DND-41 (cell line): ENCODE measurements around the gene GALNT12.

Experiments used
- EZH2 ChIP-seq: IDR thresholded peaks from 3 replicates; pipeline ENCODE4 v1.6.1; 2012; ENCODE audit warnings: borderline replicate concordance, low read depth, mild to moderate bottlenecking, moderate library complexity, low read length, inconsistent platforms; ENCODE audit not compliant: severe bottlenecking
- TF ChIP-seq, protein P1 (sequence below): IDR thresholded peaks from 2 replicates; pipeline ENCODE4 v1.5.1; 2012; ENCODE audit warnings: borderline replicate concordance, low read length, moderate library complexity, mild to moderate bottlenecking; ENCODE audit not compliant: poor library complexity, severe bottlenecking; ENCODE audit errors: extremely low read depth

DNA sequence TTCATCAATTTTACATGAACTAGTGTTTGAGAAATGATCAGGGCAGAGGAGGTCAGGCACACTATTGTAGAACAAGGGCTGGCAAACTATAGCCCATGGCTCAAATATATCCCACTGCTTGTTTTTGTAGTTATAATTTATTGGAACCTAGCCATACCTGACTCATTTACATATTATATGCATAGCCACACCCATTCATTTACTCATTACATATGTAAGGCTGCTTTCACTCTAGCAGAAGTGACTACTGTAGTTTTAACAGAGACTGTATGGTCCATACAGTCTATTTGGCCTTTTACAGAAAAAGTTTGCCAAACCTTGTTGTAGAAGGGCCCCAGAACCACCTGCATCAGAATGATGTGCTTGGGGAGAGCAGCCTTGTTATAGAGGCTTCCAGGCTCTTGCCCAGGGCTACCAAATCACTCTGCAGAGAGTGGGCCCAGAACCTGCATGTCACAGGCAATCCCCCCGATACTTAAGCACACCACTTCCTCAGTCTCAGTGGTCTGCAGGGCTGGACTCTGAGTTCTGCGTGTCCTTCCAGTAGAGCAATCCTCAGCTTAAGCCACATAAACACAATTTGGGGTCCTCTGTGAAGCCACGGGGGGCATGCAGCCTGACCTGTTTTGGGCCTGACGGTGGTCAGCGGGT, 17.9 kb upstream of the GALNT12 start:
- TF ChIP-seq, protein P1, sequence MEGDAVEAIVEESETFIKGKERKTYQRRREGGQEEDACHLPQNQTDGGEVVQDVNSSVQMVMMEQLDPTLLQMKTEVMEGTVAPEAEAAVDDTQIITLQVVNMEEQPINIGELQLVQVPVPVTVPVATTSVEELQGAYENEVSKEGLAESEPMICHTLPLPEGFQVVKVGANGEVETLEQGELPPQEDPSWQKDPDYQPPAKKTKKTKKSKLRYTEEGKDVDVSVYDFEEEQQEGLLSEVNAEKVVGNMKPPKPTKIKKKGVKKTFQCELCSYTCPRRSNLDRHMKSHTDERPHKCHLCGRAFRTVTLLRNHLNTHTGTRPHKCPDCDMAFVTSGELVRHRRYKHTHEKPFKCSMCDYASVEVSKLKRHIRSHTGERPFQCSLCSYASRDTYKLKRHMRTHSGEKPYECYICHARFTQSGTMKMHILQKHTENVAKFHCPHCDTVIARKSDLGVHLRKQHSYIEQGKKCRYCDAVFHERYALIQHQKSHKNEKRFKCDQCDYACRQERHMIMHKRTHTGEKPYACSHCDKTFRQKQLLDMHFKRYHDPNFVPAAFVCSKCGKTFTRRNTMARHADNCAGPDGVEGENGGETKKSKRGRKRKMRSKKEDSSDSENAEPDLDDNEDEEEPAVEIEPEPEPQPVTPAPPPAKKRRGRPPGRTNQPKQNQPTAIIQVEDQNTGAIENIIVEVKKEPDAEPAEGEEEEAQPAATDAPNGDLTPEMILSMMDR, result no peak
- no peak for TF ChIP-seq EZH2
